ENCODE measurements around the gene OR2AG1.

- TF ChIP-seq CTCF (IDR thresholded peaks at IDR 0.05): no peak
- no peak for TF ChIP-seq POLR2A (IDR thresholded peaks at IDR 0.05)
Observed at GRCh38 chr11:6799402-6799801, 16.6 kb downstream of the OR2AG1 start, which contains the start of gene OR6A2.
